GM23248 (cell line): Measurements from ENCODE around the gene ZFAND3. TPM values are rescaled to one million over a fixed set of nuclear protein-coding genes. Genes with fewer than 3 reads are reported as not detected.

Source experiments
- DNase-seq: peaks from one replicate; pipeline ENCODE4 v3.0.0-alpha.2; 2015
- H2AFZ ChIP-seq: fragments of 200-600 bp; sonication (generic); 2 replicates; pipeline ENCODE4 v1.6.1; 2016; ENCODE audit warnings: antibody characterized with exemption
- H3F3A ChIP-seq: fragments of 200-600 bp; sonication (generic); 2 replicates; pipeline ENCODE4 v1.6.1; 2016; ENCODE audit warnings: mild to moderate bottlenecking, antibody characterized with exemption, mixed run types; ENCODE audit not compliant: insufficient read depth
- H3K27ac ChIP-seq: fragments of 200-600 bp; sonication (generic); 2 replicates; pipeline ENCODE4 v1.5.1; 2016; ENCODE audit warnings: mild to moderate bottlenecking
- H3K27me3 ChIP-seq: fragments of 200-600 bp; sonication (generic); replicated peaks from 2 replicates; pipeline ENCODE4 v1.6.1; 2016; ENCODE audit warnings: mild to moderate bottlenecking; ENCODE audit not compliant: insufficient read depth
- H3K36me3 ChIP-seq: fragments of 200-600 bp; sonication (generic); 2 replicates; pipeline ENCODE4 v1.6.1; 2016; ENCODE audit warnings: low read depth, mild to moderate bottlenecking
- H3K4me1 ChIP-seq: fragments of 200-600 bp; sonication (generic); 2 replicates; pipeline ENCODE4 v1.6.1; 2016; ENCODE audit warnings: mild to moderate bottlenecking; ENCODE audit not compliant: insufficient read depth
- H3K4me2 ChIP-seq: fragments of 200-600 bp; sonication (generic); one replicate; pipeline ENCODE4 v1.6.1; 2016; ENCODE audit warnings: mild to moderate bottlenecking; ENCODE audit not compliant: unreplicated experiment
- H3K4me3 ChIP-seq: fragments of 200-600 bp; sonication (generic); 2 replicates; pipeline ENCODE4 v1.5.1; 2016; ENCODE audit warnings: mild to moderate bottlenecking
- H3K79me2 ChIP-seq: fragments of 200-600 bp; sonication (generic); 2 replicates; pipeline ENCODE4 v1.6.1; 2016; ENCODE audit warnings: mild to moderate bottlenecking; ENCODE audit not compliant: insufficient read depth
- H3K9ac ChIP-seq: fragments of 200-600 bp; sonication (generic); 2 replicates; pipeline ENCODE4 v1.6.1; 2016; ENCODE audit warnings: mild to moderate bottlenecking
- H3K9me2 ChIP-seq: fragments of 200-600 bp; sonication (generic); 2 replicates; pipeline ENCODE4 v1.6.1; 2016; ENCODE audit warnings: mixed run types, mild to moderate bottlenecking, moderate library complexity; ENCODE audit not compliant: insufficient read depth
- H3K9me3 ChIP-seq: fragments of 200-600 bp; sonication (generic); one replicate; pipeline ENCODE4 v1.6.1; 2017; ENCODE audit warnings: low read depth
- H4K20me1 ChIP-seq: fragments of 200-600 bp; sonication (generic); 2 replicates; pipeline ENCODE4 v1.6.0; 2016; ENCODE audit not compliant: insufficient read depth
- EZH2 ChIP-seq: fragments of 200-600 bp; sonication (generic); IDR thresholded peaks from 2 replicates; pipeline ENCODE4 v1.6.1; 2018; ENCODE audit warnings: antibody characterized with exemption, mild to moderate bottlenecking; ENCODE audit not compliant: insufficient read depth, poor library complexity, severe bottlenecking
- EZH2phosphoT487 ChIP-seq: fragments of 200-600 bp; sonication (generic); IDR thresholded peaks from 2 replicates; pipeline ENCODE4 v1.6.1; 2018; ENCODE audit warnings: antibody characterized with exemption, moderate library complexity, mild to moderate bottlenecking, low read depth; ENCODE audit not compliant: insufficient read depth
- whole genome bisulfite sequencing, 2 experiments: methylation state at CpG; one replicate each; pipeline ENCODE4 v1.1.6; 2015 to 2017; ENCODE audit warnings: low lambda C conversion rate in 2 of 2, low coverage in 1 of 2; ENCODE audit errors: missing lambda C conversion rate in 2 of 2; 5-methylcytosine and 5-hydroxymethylcytosine counted together
- in situ Hi-C: fragments of 300-500 bp; cut with MboI; formaldehyde crosslinking; loops from 2 replicates; pipeline ENCODE4 v1.15.0; 2020
- polyA plus RNA-seq: library from polyadenylated mRNA; unstranded; fragments of >200 nt; fragmentation: Nextera tagmentation; extraction: Ambion mirVana; gene quantifications from 2 replicates; pipeline ENCODE4 v1.2.1, GENCODE V29; 2016
- total RNA-seq: library from RNA; depleted of rRNA; stranded (reverse); fragments of >200 nt; shearing (Covaris generic); gene quantifications from 2 replicates; pipeline ENCODE4 v1.2.3, GENCODE V29; 2014

Gene ZFAND3
- total and polyA plus RNA-seq, 2 experiments from 2014 or later, result 27.5 to 40.0 TPM

- Histone ChIP-seq H3K79me2 (no peaks in the 10 kb centered on the region), H3K36me3 (no peaks in the 10 kb centered on the region), H3K9me3 (no peaks in the 10 kb centered on the region), H2AFZ (no peak overlapping the region), H3K4me3 (no peak overlapping the region), H3K27me3 (no peaks in the 10 kb centered on the region), H3K9ac (no peak overlapping the region), H3K9me2 (no peaks in the 10 kb centered on the region), H3K4me1 (no peaks in the 10 kb centered on the region), H3K27ac (no peak overlapping the region), H4K20me1 (no peaks in the 10 kb centered on the region), H3K4me2 (no peak overlapping the region), H3F3A (no peaks in the 10 kb centered on the region)
- WGBS, 2 experiments, result 85% methylated on average over 12 of the region's 12 CpGs
- DNase-seq, result no peak
- in situ Hi-C loops, result no loop called here
- TF ChIP-seq EZH2phosphoT487 (no peak), EZH2 (no peak)
Measured at GRCh38 chr6:38180586-38180985, 361.1 kb downstream of the ZFAND3 start.

- Histone ChIP-seq H3K9ac (no peak overlapping the region), H3K4me2 (no peak overlapping the region), H3K27me3 (no peaks in the 10 kb centered on the region), H3K9me2 (no peaks in the 10 kb centered on the region), H4K20me1 (no peaks in the 10 kb centered on the region), H3K79me2 (no peaks in the 10 kb centered on the region), H2AFZ (no peak overlapping the region), H3K9me3 (no peaks in the 10 kb centered on the region), H3K4me1 (no peaks in the 10 kb centered on the region), H3K27ac (no peak overlapping the region), H3K4me3 (no peak overlapping the region), H3F3A (no peaks in the 10 kb centered on the region), H3K36me3 (no peaks in the 10 kb centered on the region)
- in situ Hi-C loops, result no loop called here
- 82 to 90% methylated on average over 6 of the region's 6 CpGs for WGBS, 2 experiments
- TF ChIP-seq EZH2, result no peak
- TF ChIP-seq EZH2phosphoT487, result no peak
- DNase-seq, result no peak
Measured at GRCh38 chr6:38182426-38182825, 362.9 kb downstream of the ZFAND3 start.

- no peak for DNase-seq
- WGBS, 2 experiments, result 79 to 81% methylated on average over 13 of the region's 13 CpGs
- no peak overlapping the region for H3K27ac ChIP-seq
- no peaks in the 10 kb centered on the region for H3K9me3 ChIP-seq
- no peak overlapping the region for H2AFZ ChIP-seq
- H3K9ac ChIP-seq, result no peak overlapping the region
- H3K4me1 ChIP-seq, result no peaks in the 10 kb centered on the region
- H3K36me3 ChIP-seq, result no peaks in the 10 kb centered on the region
- H3K79me2 ChIP-seq, result no peaks in the 10 kb centered on the region
- H3K9me2 ChIP-seq, result no peaks in the 10 kb centered on the region
- H3K4me3 ChIP-seq, result no peak overlapping the region
- in situ Hi-C loops, result no loop called here
- H3K27me3 ChIP-seq, result no peaks in the 10 kb centered on the region
- no peaks in the 10 kb centered on the region for H4K20me1 ChIP-seq
- no peaks in the 10 kb centered on the region for H3F3A ChIP-seq
- H3K4me2 ChIP-seq, result no peak overlapping the region
- no peak for TF ChIP-seq EZH2phosphoT487
- TF ChIP-seq EZH2, result no peak
Measured at GRCh38 chr6:38183856-38184584, 364.5 kb downstream of the ZFAND3 start.

GRCh38 chr6:38184585-38185080, 365.1 kb downstream of the ZFAND3 start:
- TF ChIP-seq EZH2phosphoT487, result no peak
- TF ChIP-seq EZH2, result no peak
- no peak for DNase-seq
- in situ Hi-C loops, result no loop called here

More at GRCh38 chr6:38184585-38185080, 365.1 kb downstream of the ZFAND3 start:
- Histone ChIP-seq H3K4me3 (no peak overlapping the region), H2AFZ (no peak overlapping the region), H3K4me1 (no peaks in the 10 kb centered on the region), H3K9ac (no peak overlapping the region), H3K27ac (no peak overlapping the region), H3K27me3 (no peaks in the 10 kb centered on the region), H3F3A (no peaks in the 10 kb centered on the region), H3K9me2 (no peaks in the 10 kb centered on the region), H3K36me3 (no peaks in the 10 kb centered on the region), H4K20me1 (no peaks in the 10 kb centered on the region), H3K9me3 (no peaks in the 10 kb centered on the region), H3K79me2 (no peaks in the 10 kb centered on the region), H3K4me2 (no peak overlapping the region)
- 90 to 95% methylated on average over 10 to 11 of the region's 11 CpGs for WGBS, 2 experiments
